H9 (cell line): ENCODE data around the gene CEP112. TPM values are rescaled to one million over a fixed set of nuclear protein-coding genes. Genes with fewer than 3 reads are reported as not detected.

Experiments used
- DNase-seq: peaks from one replicate; pipeline ENCODE4 v3.0.0-alpha.2; 2017
- H2AFZ ChIP-seq: one replicate; pipeline ENCODE4 v1.6.1; 2013; ENCODE audit warnings: mild to moderate bottlenecking, low read length, control low read depth, moderate library complexity
- H2AK5ac ChIP-seq: 2 replicates; pipeline ENCODE4 v1.6.1; 2013; ENCODE audit warnings: low read length, control low read depth, mixed read lengths; ENCODE audit not compliant: insufficient read length
- H2BK120ac ChIP-seq: one replicate; pipeline ENCODE4 v1.6.1; 2013; ENCODE audit warnings: low read depth, mild to moderate bottlenecking, low read length, control low read depth, inconsistent platforms; ENCODE audit not compliant: poor library complexity, severe bottlenecking
- H2BK12ac ChIP-seq: 2 replicates; pipeline ENCODE4 v1.6.1; 2013; ENCODE audit warnings: low read length, control low read depth, mixed read lengths, low read depth; ENCODE audit not compliant: insufficient read length
- H2BK15ac ChIP-seq: 2 replicates; pipeline ENCODE4 v1.6.1; 2013; ENCODE audit warnings: low read depth, low read length, control low read depth
- H2BK20ac ChIP-seq: one replicate; pipeline ENCODE4 v1.6.1; 2013; ENCODE audit warnings: low read depth, mild to moderate bottlenecking, low read length, control low read depth, inconsistent platforms; ENCODE audit not compliant: poor library complexity, severe bottlenecking
- H2BK5ac ChIP-seq: 2 replicates; pipeline ENCODE4 v1.6.1; 2013; ENCODE audit warnings: low read length, control low read depth, mixed read lengths; ENCODE audit not compliant: insufficient read length
- H3K14ac ChIP-seq: 2 replicates; pipeline ENCODE4 v1.6.1; 2013; ENCODE audit warnings: low read length, control low read depth; ENCODE audit not compliant: insufficient read depth
- H3K18ac ChIP-seq: 2 replicates; pipeline ENCODE4 v1.6.1; 2013; ENCODE audit warnings: low read depth, mild to moderate bottlenecking, mixed read lengths, low read length, control low read depth; ENCODE audit not compliant: insufficient read length
- H3K23ac ChIP-seq: 2 replicates; pipeline ENCODE4 v1.6.1; 2013; ENCODE audit warnings: low read length, control low read depth, mixed read lengths, low read depth; ENCODE audit not compliant: insufficient read length
- H3K23me2 ChIP-seq: 2 replicates; pipeline ENCODE4 v1.6.1; 2013; ENCODE audit warnings: low read depth, mild to moderate bottlenecking, mixed read lengths, low read length, control low read depth; ENCODE audit not compliant: insufficient read length, poor library complexity, severe bottlenecking
- H3K27ac ChIP-seq: 2 replicates; pipeline ENCODE4 v1.5.1; 2013; ENCODE audit warnings: low read length, control low read depth, mixed read lengths, low read depth; ENCODE audit not compliant: insufficient read length
- H3K27me3 ChIP-seq: 2 replicates; pipeline ENCODE4 v1.6.1; 2013; ENCODE audit warnings: low read length, control low read depth, inconsistent platforms; ENCODE audit not compliant: insufficient read depth
- H3K4ac ChIP-seq: 2 replicates; pipeline ENCODE4 v1.6.1; 2013; ENCODE audit warnings: low read depth, mild to moderate bottlenecking, control low read depth, inconsistent platforms, low read length, moderate library complexity
- H3K4me1 ChIP-seq: 2 replicates; pipeline ENCODE4 v1.6.1; 2013; ENCODE audit warnings: low read length, control low read depth, inconsistent platforms; ENCODE audit not compliant: insufficient read depth
- H3K4me2 ChIP-seq: 2 replicates; pipeline ENCODE4 v1.6.1; 2013; ENCODE audit warnings: low read length, control low read depth, mixed read lengths; ENCODE audit not compliant: insufficient read length, insufficient read depth
- H3K56ac ChIP-seq: 2 replicates; pipeline ENCODE4 v1.6.1; 2013; ENCODE audit warnings: low read depth, mild to moderate bottlenecking, mixed read lengths, low read length, control low read depth; ENCODE audit not compliant: insufficient read length
- H3K79me1 ChIP-seq: 2 replicates; pipeline ENCODE4 v1.6.1; 2013; ENCODE audit warnings: low read depth, mild to moderate bottlenecking, moderate library complexity, low read length, control low read depth, inconsistent platforms; ENCODE audit not compliant: insufficient read depth, poor library complexity, severe bottlenecking
- H3K79me2 ChIP-seq: 2 replicates; pipeline ENCODE4 v1.6.1; 2013; ENCODE audit warnings: low read length, control low read depth, inconsistent platforms; ENCODE audit not compliant: insufficient read depth
- H3K9ac ChIP-seq: 2 replicates; pipeline ENCODE4 v1.6.1; 2013; ENCODE audit warnings: low read length, control low read depth, mixed read lengths; ENCODE audit not compliant: insufficient read length; ENCODE audit errors: extremely low read depth
- H3K9me3 ChIP-seq: one replicate; pipeline ENCODE4 v1.6.1; 2013; ENCODE audit warnings: low read depth, low read length, inconsistent platforms; ENCODE audit not compliant: control insufficient read depth
- H3T11ph ChIP-seq: one replicate; pipeline ENCODE4 v1.6.1; 2013; ENCODE audit warnings: mild to moderate bottlenecking, low read length, control low read depth, inconsistent platforms
- H4K20me1 ChIP-seq: one replicate; pipeline ENCODE4 v1.6.1; 2013; ENCODE audit not compliant: control insufficient read depth, insufficient read length, insufficient read depth
- H4K5ac ChIP-seq: 2 replicates; pipeline ENCODE4 v1.6.1; 2013; ENCODE audit warnings: low read depth, mild to moderate bottlenecking, mixed read lengths, low read length, control low read depth; ENCODE audit not compliant: insufficient read length
- H4K8ac ChIP-seq: replicated peaks from 2 replicates; pipeline ENCODE4 v1.6.1; 2013; ENCODE audit warnings: low read length, control low read depth, mixed read lengths, low read depth; ENCODE audit not compliant: insufficient read length
- H4K91ac ChIP-seq: 2 replicates; pipeline ENCODE4 v1.6.1; 2013; ENCODE audit warnings: low read depth, mild to moderate bottlenecking, moderate library complexity, mixed read lengths, low read length, control low read depth; ENCODE audit not compliant: insufficient read length
- H3K27ac Mint-ChIP-seq, 3 experiments: 2 replicates in 2 of 3; 3 replicates in 1 of 3; pipeline ENCODE4 v1.8.0; 2020 to 2021; ENCODE audit warnings: mixed read lengths in 3 of 3, mild to moderate bottlenecking in 1 of 3, moderate library complexity in 1 of 3
- H3K27me3 Mint-ChIP-seq: 2 replicates; pipeline ENCODE4 v1.8.0; 2021; ENCODE audit warnings: low read depth, mild to moderate bottlenecking, moderate library complexity, mixed read lengths
- H3K36me3 Mint-ChIP-seq, 3 experiments: 2 replicates in 2 of 3; 3 replicates in 1 of 3; pipeline ENCODE4 v1.8.0; 2020 to 2021; ENCODE audit warnings: low read depth in 3 of 3, mixed read lengths in 3 of 3; ENCODE audit not compliant: insufficient read depth in 1 of 3
- H3K4me1 Mint-ChIP-seq, 2 experiments: 2 replicates each; pipeline ENCODE4 v1.8.0; 2020; ENCODE audit warnings: mixed read lengths in 2 of 2
- H3K4me3 Mint-ChIP-seq, 2 experiments: 2 replicates in 1 of 2; 3 replicates in 1 of 2; pipeline ENCODE4 v1.8.0; 2020 to 2021; ENCODE audit warnings: mild to moderate bottlenecking in 2 of 2, mixed read lengths in 2 of 2, moderate library complexity in 1 of 2
- H3K9me3 Mint-ChIP-seq, 2 experiments: 2 replicates in 1 of 2; 3 replicates in 1 of 2; pipeline ENCODE4 v1.8.0; 2020; ENCODE audit warnings: mild to moderate bottlenecking in 2 of 2, mixed read lengths in 2 of 2, moderate library complexity in 1 of 2
- WGBS: extraction: QIAGEN DNeasy Blood & Tissue Kit; methylation state at CpG from one replicate; pipeline ENCODE4 v1.1.7; 2013; ENCODE audit warnings: missing lambda C conversion rate, low lambda C conversion rate, mixed read lengths; ENCODE audit not compliant: insufficient read length; ENCODE audit errors: extremely low coverage; 5-methylcytosine and 5-hydroxymethylcytosine counted together
- total RNA-seq: library from RNA; stranded (reverse); gene quantifications from 2 replicates; pipeline ENCODE4 v1.2.1, GENCODE V29; 2021
- TF ChIP-seq, protein P1 (sequence below): fragments of 200-600 bp; sonication (generic); conservative IDR thresholded peaks from 3 replicates; pipeline ENCODE4 v1.8.0; 2021; ENCODE audit warnings: antibody characterized with exemption, mild to moderate bottlenecking

Gene CEP112
- total RNA-seq, 1 experiment from 2014 or later = 5.4 TPM

DNA sequence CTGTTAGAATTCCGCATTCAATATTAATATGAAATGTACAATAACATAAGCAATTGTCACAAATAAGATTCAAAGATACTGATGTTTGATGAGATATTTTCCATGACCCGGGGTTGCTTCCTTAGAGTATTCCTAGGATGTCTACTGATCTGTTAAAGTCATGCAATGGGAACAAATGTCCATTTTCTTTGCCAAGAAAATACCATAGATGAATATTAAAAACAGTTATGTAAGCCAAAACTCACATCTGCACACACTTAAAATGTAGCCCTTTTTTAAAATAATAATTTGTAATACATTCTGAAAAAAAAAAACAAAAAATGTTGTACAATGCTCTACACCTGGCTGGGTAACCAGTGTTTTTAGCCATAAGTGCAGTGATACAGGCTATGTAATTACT lies 371.1 kb downstream of the CEP112 start:
- no peak overlapping the region for H3K14ac ChIP-seq
- H3K4me1 Mint-ChIP-seq = no peaks in the 10 kb centered on the region
- H3K9ac ChIP-seq = no peak overlapping the region
- no peak overlapping the region for H4K8ac ChIP-seq
- H3K79me2 ChIP-seq = no peaks in the 10 kb centered on the region
- H2BK20ac ChIP-seq = no peak overlapping the region
- no peak overlapping the region for H3K4me2 ChIP-seq
- H2BK12ac ChIP-seq = no peak overlapping the region
- H3K4me3 Mint-ChIP-seq = no peak overlapping the region
- no peaks in the 10 kb centered on the region for H3K9me3 ChIP-seq
- H3K79me1 ChIP-seq = no peaks in the 10 kb centered on the region
- H3K4ac ChIP-seq = no peak overlapping the region
- no peak overlapping the region for H2BK15ac ChIP-seq
- no peak overlapping the region for H2BK5ac ChIP-seq
- H3K27ac ChIP-seq = no peak overlapping the region
- TF ChIP-seq, protein P1, sequence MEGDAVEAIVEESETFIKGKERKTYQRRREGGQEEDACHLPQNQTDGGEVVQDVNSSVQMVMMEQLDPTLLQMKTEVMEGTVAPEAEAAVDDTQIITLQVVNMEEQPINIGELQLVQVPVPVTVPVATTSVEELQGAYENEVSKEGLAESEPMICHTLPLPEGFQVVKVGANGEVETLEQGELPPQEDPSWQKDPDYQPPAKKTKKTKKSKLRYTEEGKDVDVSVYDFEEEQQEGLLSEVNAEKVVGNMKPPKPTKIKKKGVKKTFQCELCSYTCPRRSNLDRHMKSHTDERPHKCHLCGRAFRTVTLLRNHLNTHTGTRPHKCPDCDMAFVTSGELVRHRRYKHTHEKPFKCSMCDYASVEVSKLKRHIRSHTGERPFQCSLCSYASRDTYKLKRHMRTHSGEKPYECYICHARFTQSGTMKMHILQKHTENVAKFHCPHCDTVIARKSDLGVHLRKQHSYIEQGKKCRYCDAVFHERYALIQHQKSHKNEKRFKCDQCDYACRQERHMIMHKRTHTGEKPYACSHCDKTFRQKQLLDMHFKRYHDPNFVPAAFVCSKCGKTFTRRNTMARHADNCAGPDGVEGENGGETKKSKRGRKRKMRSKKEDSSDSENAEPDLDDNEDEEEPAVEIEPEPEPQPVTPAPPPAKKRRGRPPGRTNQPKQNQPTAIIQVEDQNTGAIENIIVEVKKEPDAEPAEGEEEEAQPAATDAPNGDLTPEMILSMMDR = no peak
- H2AFZ ChIP-seq = no peak overlapping the region
- H4K20me1 ChIP-seq = no peaks in the 10 kb centered on the region
- H3K23me2 ChIP-seq = no peaks in the 10 kb centered on the region
- no peak overlapping the region for H4K91ac ChIP-seq
- no peaks in the 10 kb centered on the region for H3K27me3 Mint-ChIP-seq
- H3K27ac Mint-ChIP-seq = no peak overlapping the region
- no peak overlapping the region for H4K5ac ChIP-seq
- no peaks in the 10 kb centered on the region for H3K36me3 Mint-ChIP-seq
- H2BK120ac ChIP-seq = no peak overlapping the region
- no peaks in the 10 kb centered on the region for H3K9me3 Mint-ChIP-seq
- no peaks in the 10 kb centered on the region for H3K4me1 ChIP-seq
- no peak overlapping the region for H3K18ac ChIP-seq
- no peaks in the 10 kb centered on the region for H3K27me3 ChIP-seq
- DNase-seq = no peak
- no CpG with 5 or more reads among the region's 2 CpGs for WGBS
- H3K56ac ChIP-seq = no peak overlapping the region
- no peak overlapping the region for H3T11ph ChIP-seq
- no peak overlapping the region for H2AK5ac ChIP-seq
- no peak overlapping the region for H3K23ac ChIP-seq
